Transverse colon (tissue), 4 donors: ENCODE results near the gene ZNF689. TPM values are rescaled to one million over a fixed set of nuclear protein-coding genes. Genes with fewer than 3 reads are reported as not detected.

Experiments used
- DNase-seq: peaks from one replicate; pipeline ENCODE4 v3.0.0-alpha.2; 2019
- H3K27ac ChIP-seq, 4 donors: fragments of 200-600 bp; sonication (generic); 2 replicates each; pipeline ENCODE4 v1.5.1; 2016 to 2018; ENCODE audit warnings: inconsistent platforms in 4 of 4
- H3K27me3 ChIP-seq: fragments of 200-600 bp; sonication (generic); 2 replicates; pipeline ENCODE4 v1.5.1; 2017; ENCODE audit warnings: inconsistent platforms
- H3K36me3 ChIP-seq, 4 donors: fragments of 200-600 bp; sonication (generic); 2 replicates each; pipeline ENCODE4 v1.5.1; 2017 to 2019; ENCODE audit warnings: inconsistent platforms in 4 of 4
- H3K4me1 ChIP-seq, 4 donors: fragments of 200-600 bp; sonication (generic); 2 replicates each; pipeline ENCODE4 v1.5.1; 2017 to 2020; ENCODE audit warnings: inconsistent platforms in 4 of 4
- H3K4me3 ChIP-seq, 4 donors: fragments of 200-600 bp; sonication (generic); 1 replicate in 1 of 4; 2 replicates in 3 of 4; pipeline versions ENCODE4 v1.5.1 to v1.6.1; 2017 to 2019; ENCODE audit warnings: inconsistent platforms in 4 of 4
- H3K9me3 ChIP-seq, 2 donors: fragments of 200-600 bp; sonication (generic); 2 replicates each; pipeline ENCODE4 v1.5.1; 2017 to 2019; ENCODE audit warnings: inconsistent platforms in 2 of 2
- EP300 ChIP-seq: sonication (generic); formaldehyde crosslinking; IDR thresholded peaks from one replicate; pipeline ENCODE4 v1.6.1; 2017; ENCODE audit warnings: antibody characterized with exemption, low read depth
- POLR2A ChIP-seq: fragments of 450-650 bp; IDR thresholded peaks from one replicate; pipeline ENCODE4 v1.6.1; 2016; ENCODE audit warnings: antibody characterized with exemption, mild to moderate bottlenecking, moderate library complexity
- POLR2AphosphoS5 ChIP-seq, 3 donors: sonication (generic); formaldehyde crosslinking; IDR thresholded peaks; one replicate each; pipeline ENCODE4 v1.6.1; 2016; ENCODE audit warnings: antibody characterized with exemption in 3 of 3
- WGBS, 2 donors: methylation state at CpG; one replicate each; pipeline ENCODE4 v1.1.5; 2018; ENCODE audit warnings: low coverage in 1 of 2; 5-methylcytosine and 5-hydroxymethylcytosine counted together
- in situ Hi-C, 4 donors: fragments of 200-750 bp; cut with MboI; loops; one replicate each; pipeline versions ENCODE4 v1.15.0 to v1.15.1; 2017; ENCODE audit warnings: low sequenced_read_pairs in 3 of 4, low pct_ligation_motif_present in 1 of 4, low pct_unique_long_range_greater_than_20kb in 1 of 4
- intact Hi-C: fragments of 100-400 bp; cut with DNase I; formaldehyde crosslinking; loops from one replicate; pipeline ENCODE4 v1.15.1; 2023; ENCODE audit warnings: low total_unique reads
- total RNA-seq, 4 donors: library from RNA; depleted of rRNA; stranded (reverse); fragments of >200 nt; gene quantifications; one replicate each; pipeline ENCODE4 v1.1.0, GENCODE V29; 2016
- TF ChIP-seq, protein P1 (sequence below), 5 experiments: fragments of 200-600 bp in 3 of 5; fragments of 450-650 bp in 2 of 5; sonication (generic) in 3 of 5; IDR thresholded peaks; 1 replicate in 2 of 5; 2 replicates in 3 of 5; pipeline ENCODE4 v1.5.1; 2016 to 2017; ENCODE audit warnings: antibody characterized with exemption in 5 of 5, inconsistent platforms in 3 of 5, mild to moderate bottlenecking in 2 of 5, moderate library complexity in 1 of 5

Gene ZNF689
- total RNA-seq, 4 donors from 2014 or later: 3.4 to 77.1 (median 8.1) TPM

DNA sequence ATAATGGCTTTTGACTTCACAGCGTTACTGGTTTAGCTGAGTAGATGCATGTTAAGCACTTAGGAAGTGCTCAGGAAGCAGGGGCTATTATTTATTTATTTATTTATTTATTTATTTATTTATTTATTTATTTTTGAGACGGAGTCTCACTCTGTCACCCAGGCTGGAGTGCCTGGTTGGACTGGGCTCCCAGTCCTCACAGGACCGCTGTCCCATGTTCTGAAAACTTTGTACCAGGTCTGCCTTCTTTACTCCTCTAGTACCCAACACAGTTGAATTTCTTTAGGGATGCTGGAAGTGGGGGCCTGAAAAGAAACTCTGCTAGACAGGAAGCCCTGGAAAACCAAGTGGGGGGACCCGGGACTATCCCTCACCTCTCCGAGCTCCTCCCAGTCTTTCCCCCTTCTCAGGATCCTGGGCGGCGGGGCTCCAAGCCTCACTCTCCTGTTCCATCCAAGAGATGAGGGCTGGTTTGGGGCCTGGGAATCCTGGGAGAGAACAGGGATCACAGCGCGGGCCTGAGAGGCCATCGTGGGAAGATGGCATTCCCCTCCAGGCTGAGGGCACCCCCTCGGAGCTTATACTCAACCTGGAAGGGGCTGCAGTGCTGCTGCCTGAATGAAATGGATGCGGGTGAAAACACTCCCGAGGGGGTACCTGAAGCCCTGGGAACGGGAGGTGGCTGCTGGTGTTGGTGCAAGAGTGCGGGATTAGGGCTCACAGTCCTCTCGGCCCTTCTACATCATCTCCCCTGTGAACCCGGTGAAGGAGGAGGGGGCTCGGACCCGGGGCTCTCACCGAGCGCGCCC lies 39.3 kb downstream of the ZNF689 start:
- intact Hi-C loops: loop anchor here (10.0 kb wide), 1 partner anchor 54 kb away; no protein-coding TSS in a partner anchor
- peak overlapping the region; percentile 81 to 92 (median 82) for H3K4me3 ChIP-seq
- peaks cover 12 to 34% (median 24%) of the 10 kb centered on the region in 4 donors for H3K4me1 ChIP-seq
- H3K27me3 ChIP-seq: no peaks in the 10 kb centered on the region
- H3K36me3 ChIP-seq: no peaks in the 10 kb centered on the region
- H3K9me3 ChIP-seq: no peaks in the 10 kb centered on the region
- TF ChIP-seq, protein P1, sequence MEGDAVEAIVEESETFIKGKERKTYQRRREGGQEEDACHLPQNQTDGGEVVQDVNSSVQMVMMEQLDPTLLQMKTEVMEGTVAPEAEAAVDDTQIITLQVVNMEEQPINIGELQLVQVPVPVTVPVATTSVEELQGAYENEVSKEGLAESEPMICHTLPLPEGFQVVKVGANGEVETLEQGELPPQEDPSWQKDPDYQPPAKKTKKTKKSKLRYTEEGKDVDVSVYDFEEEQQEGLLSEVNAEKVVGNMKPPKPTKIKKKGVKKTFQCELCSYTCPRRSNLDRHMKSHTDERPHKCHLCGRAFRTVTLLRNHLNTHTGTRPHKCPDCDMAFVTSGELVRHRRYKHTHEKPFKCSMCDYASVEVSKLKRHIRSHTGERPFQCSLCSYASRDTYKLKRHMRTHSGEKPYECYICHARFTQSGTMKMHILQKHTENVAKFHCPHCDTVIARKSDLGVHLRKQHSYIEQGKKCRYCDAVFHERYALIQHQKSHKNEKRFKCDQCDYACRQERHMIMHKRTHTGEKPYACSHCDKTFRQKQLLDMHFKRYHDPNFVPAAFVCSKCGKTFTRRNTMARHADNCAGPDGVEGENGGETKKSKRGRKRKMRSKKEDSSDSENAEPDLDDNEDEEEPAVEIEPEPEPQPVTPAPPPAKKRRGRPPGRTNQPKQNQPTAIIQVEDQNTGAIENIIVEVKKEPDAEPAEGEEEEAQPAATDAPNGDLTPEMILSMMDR (IDR thresholded peaks at IDR 0.05): no peak
- peak in 1 of 3 donors; percentile 16 for TF ChIP-seq POLR2AphosphoS5 (IDR thresholded peaks at IDR 0.05)
- in situ Hi-C loops: loop anchor here in 2 of 4 donors (10.0 to 25.0 kb wide), 2 partner anchors 64 to 134 kb away; partner anchors contain the start of genes DCTPP1 (in 1 of the 2) and SEPHS2 (in 1 of the 2)
- H3K27ac ChIP-seq: peak overlapping the region; percentile 99 to 100 (median 99)
- 7 to 67% methylated on average over 1 to 22 of the region's 22 CpGs for WGBS, 2 donors
- no peak for DNase-seq

DNA sequence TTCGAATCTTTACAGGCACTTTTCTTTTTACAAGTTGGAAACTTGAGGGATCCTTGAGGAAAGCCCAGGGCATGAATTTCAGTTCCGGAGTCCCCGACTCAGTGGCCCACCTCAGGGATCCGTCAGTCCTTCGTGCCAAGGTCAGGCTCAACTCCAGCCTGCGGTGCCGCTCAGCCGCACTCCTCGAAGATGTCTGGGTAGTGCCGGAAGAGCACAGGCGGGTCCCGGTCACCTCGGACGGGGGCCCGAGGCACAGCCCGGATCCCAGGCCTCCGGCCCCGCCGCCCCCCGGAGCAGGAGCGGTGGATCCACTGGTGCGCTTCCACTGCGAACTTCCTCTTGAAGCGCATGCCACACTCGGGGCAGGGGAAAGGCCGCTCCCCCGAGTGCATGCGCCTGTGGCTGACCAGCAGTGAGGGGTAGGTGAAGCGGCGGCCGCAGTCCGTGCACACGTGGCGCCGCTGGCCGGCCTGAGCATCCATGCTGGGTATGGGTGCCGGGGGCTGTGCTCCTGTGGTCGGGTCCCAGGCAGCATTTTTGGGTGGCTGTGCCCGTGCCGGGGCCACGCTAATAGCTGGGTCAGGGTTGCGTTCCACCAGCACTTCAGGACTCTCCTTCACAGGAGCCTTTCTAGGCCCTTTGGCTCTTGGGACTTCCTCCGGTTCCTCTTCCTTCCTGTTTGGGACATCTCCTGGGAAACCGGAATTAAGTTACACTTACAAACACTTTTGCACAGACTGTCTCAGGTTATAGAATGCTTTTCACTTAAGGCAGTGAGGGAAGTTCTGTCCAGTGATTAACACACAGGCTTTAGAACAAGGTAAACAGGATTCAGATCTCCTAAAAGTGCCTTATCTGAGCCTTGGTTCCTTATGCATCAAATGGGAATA lies 40.2 kb downstream of the ZNF689 start:
- TF ChIP-seq, protein P1 (IDR thresholded peaks at IDR 0.05): no peak
- TF ChIP-seq EP300: no peak
- TF ChIP-seq POLR2AphosphoS5 (IDR thresholded peaks at IDR 0.05): no peak
- TF ChIP-seq POLR2A: no peak
- intact Hi-C loops (loop anchor here (10.0 kb wide), 1 partner anchor 55 kb away; no protein-coding TSS in a partner anchor), in situ Hi-C loops (loop anchor here in 2 of 4 donors (10.0 to 25.0 kb wide), 2 partner anchors 65 to 133 kb away; partner anchors contain the start of genes DCTPP1 (in 1 of the 2) and SEPHS2 (in 1 of the 2))
- Histone ChIP-seq H3K36me3 (no peaks in the 10 kb centered on the region), H3K4me3 (peak overlapping the region in 1 of 4 donors; percentile 81), H3K4me1 (peaks cover 12 to 34% (median 24%) of the 10 kb centered on the region in 4 donors), H3K27me3 (no peaks in the 10 kb centered on the region), H3K27ac (peak overlapping the region; percentile 99 to 100 (median 99)), H3K9me3 (no peaks in the 10 kb centered on the region)
- WGBS, 2 donors: 80 to 94% methylated on average over 5 to 44 of the region's 44 CpGs
- no peak for DNase-seq

DNA sequence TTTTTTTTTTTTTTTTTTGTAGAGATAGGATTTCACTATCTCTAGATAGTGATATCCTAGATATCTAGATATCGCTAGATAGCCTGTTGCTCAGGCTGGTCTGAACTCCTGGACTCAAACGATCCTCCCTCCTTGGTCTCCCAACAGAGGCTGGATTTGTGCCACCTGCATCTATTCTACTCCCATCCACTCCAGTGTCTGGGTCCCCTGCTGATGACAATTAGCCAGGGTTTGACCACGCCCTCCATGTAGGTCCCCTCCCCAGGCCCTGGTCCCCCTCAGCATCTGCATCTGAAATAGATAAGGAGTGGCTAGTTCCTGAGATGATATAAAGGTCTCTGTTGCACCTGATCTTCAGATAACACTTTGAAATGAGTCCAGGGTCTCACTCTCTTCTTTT lies 40.9 kb downstream of the ZNF689 start:
- no peaks in the 10 kb centered on the region for H3K27me3 ChIP-seq
- TF ChIP-seq POLR2A (no peak), EP300 (no peak), POLR2AphosphoS5 (IDR thresholded peaks at IDR 0.05) (no peak)
- TF ChIP-seq, protein P1 (IDR thresholded peaks at IDR 0.05): no peak
- no peak for DNase-seq
- intact Hi-C loops: no loop called here
- in situ Hi-C loops: loop anchor here in 1 of 4 donors (25.0 kb wide), 1 partner anchor 132 kb away; the partner anchor contains the start of genes DCTPP1 and SEPHS2
- H3K36me3 ChIP-seq: no peaks in the 10 kb centered on the region
- H3K27ac ChIP-seq: peak overlapping the region in 1 of 4 donors; percentile 69
- H3K9me3 ChIP-seq: no peaks in the 10 kb centered on the region
- 97% methylated on average over 3 of the region's 3 CpGs; no CpG with 5 or more reads in 1 of the 2 donors for WGBS, 2 donors
- H3K4me1 ChIP-seq: peaks cover 12 to 34% (median 24%) of the 10 kb centered on the region in 4 donors
- H3K4me3 ChIP-seq: no peak overlapping the region
